Small intestine (tissue), 7 donors: Measurements from ENCODE around the gene DACH1. TPM values are rescaled to one million over a fixed set of nuclear protein-coding genes. Genes with fewer than 3 reads are reported as not detected.
A peak's percentile ranks its signal among the peaks of the same experiment; 100 is the strongest.

Source experiments
- DNase-seq, 2 donors: peaks; one replicate each; pipeline versions ENCODE4 v3.0.0 to v3.0.0-alpha.2; 2013
- FAIRE-seq: peaks from 2 replicates; lab custom pipeline; 2012; peaks lifted over from hg19 to GRCh38; lab: Jason Lieb, UNC
- H3K27ac ChIP-seq, 3 donors: one replicate each; pipeline ENCODE4 v1.5.1; 2013; ENCODE audit warnings: low read length in 2 of 3, mild to moderate bottlenecking in 2 of 3, control low read depth in 1 of 3, inconsistent platforms in 1 of 3, low read depth in 1 of 3, moderate library complexity in 1 of 3
- H3K27me3 ChIP-seq, 3 donors: one replicate each; pipeline ENCODE4 v1.6.1; 2013; ENCODE audit warnings: low read length in 3 of 3, inconsistent platforms in 1 of 3; ENCODE audit not compliant: control insufficient read depth in 3 of 3, insufficient read depth in 3 of 3
- H3K36me3 ChIP-seq, 3 donors: one replicate each; pipeline ENCODE4 v1.6.1; 2013; ENCODE audit warnings: low read length in 3 of 3, inconsistent platforms in 1 of 3, low read depth in 1 of 3, mild to moderate bottlenecking in 1 of 3, moderate library complexity in 1 of 3; ENCODE audit not compliant: control insufficient read depth in 3 of 3, insufficient read depth in 2 of 3
- H3K4me1 ChIP-seq, 3 donors: one replicate each; pipeline ENCODE4 v1.6.1; 2013; ENCODE audit warnings: low read length in 2 of 3, inconsistent platforms in 1 of 3, low read depth in 1 of 3, mild to moderate bottlenecking in 1 of 3, moderate library complexity in 1 of 3; ENCODE audit not compliant: control insufficient read depth in 3 of 3, insufficient read depth in 2 of 3
- H3K4me3 ChIP-seq, 3 donors: one replicate each; pipeline ENCODE4 v1.5.1; 2013; ENCODE audit warnings: low read length in 3 of 3, control low read depth in 1 of 3, inconsistent platforms in 1 of 3, low read depth in 1 of 3, mild to moderate bottlenecking in 1 of 3, moderate library complexity in 1 of 3
- H3K9me3 ChIP-seq, 2 donors: one replicate each; pipeline ENCODE4 v1.6.1; 2013; ENCODE audit warnings: low read depth in 1 of 2, low read length in 1 of 2; ENCODE audit not compliant: control insufficient read depth in 2 of 2, insufficient read depth in 1 of 2
- WGBS, 3 donors: extraction: QIAGEN DNeasy Blood & Tissue Kit; methylation state at CpG; one replicate each; pipeline ENCODE4 v1.1.7; 2013; 5-methylcytosine and 5-hydroxymethylcytosine counted together
- polyA plus RNA-seq, 4 donors: library from polyadenylated mRNA; stranded (reverse) in 3 of 4; unstranded in 1 of 4; fragments of 200-250 nt in 3 of 4; fragments of 120-200 nt in 1 of 4; gene quantifications; one replicate each; pipeline versions ENCODE4 v1.2.1 to v1.2.3, GENCODE V29; 2013
- donor health status: healthy with polysubstance abuse.
- donor health status: control.
- donor health status: control.
- donor health status: Bipolar disorder and iron deficiency.
- donor health status: healthy.

DACH1 gene
- polyA plus RNA-seq, 4 donors = 1.8 to 30.2 (median 4.3) TPM

GRCh38 chr13:71644579-71644978, 222.4 kb downstream of the DACH1 start:
- Histone ChIP-seq H3K4me3 (no peak overlapping the region), H3K27me3 (no peaks in the 10 kb centered on the region), H3K9me3 (no peaks in the 10 kb centered on the region), H3K27ac (no peak overlapping the region), H3K36me3 (peaks cover 0 to 3% (median 0%) of the 10 kb centered on the region in 3 donors), H3K4me1 (peaks cover 0 to 12% (median 6%) of the 10 kb centered on the region in 3 donors)
- WGBS, 3 donors = 57 to 70% (median 63%) methylated on average over 1 of the region's 1 CpG
- FAIRE-seq = no peak
- no peak for DNase-seq

GRCh38 chr13:71643448-71643860, 223.6 kb downstream of the DACH1 start:
- no peak overlapping the region for H3K4me3 ChIP-seq
- H3K4me1 ChIP-seq = peaks cover 0 to 12% (median 6%) of the 10 kb centered on the region in 3 donors
- 9 to 53% (median 34%) methylated on average over 4 of the region's 4 CpGs for WGBS, 3 donors
- FAIRE-seq (peak; percentile 19), DNase-seq (peak; percentile 75 to 81)
- H3K36me3 ChIP-seq = peaks cover 0 to 3% (median 0%) of the 10 kb centered on the region in 3 donors
- H3K9me3 ChIP-seq = no peaks in the 10 kb centered on the region
- peak overlapping the region in 1 of 3 donors; percentile 25 for H3K27ac ChIP-seq
- H3K27me3 ChIP-seq = no peaks in the 10 kb centered on the region

GRCh38 chr13:71638751-71639150, 228.3 kb downstream of the DACH1 start:
- no peak for FAIRE-seq
- WGBS, 3 donors = 14 to 52% (median 23%) methylated on average over 1 of the region's 1 CpG
- no peaks in the 10 kb centered on the region for H3K27me3 ChIP-seq
- no peak overlapping the region for H3K27ac ChIP-seq
- no peaks in the 10 kb centered on the region for H3K9me3 ChIP-seq
- H3K4me1 ChIP-seq = peaks cover 0 to 9% (median 2%) of the 10 kb centered on the region in 3 donors
- H3K4me3 ChIP-seq = no peak overlapping the region
- no peaks in the 10 kb centered on the region for H3K36me3 ChIP-seq
- DNase-seq = no peak

GRCh38 chr13:71634602-71635443, 232.2 kb downstream of the DACH1 start:
- 24 to 57% (median 51%) methylated on average over 2 of the region's 2 CpGs for WGBS, 3 donors
- FAIRE-seq (no peak), DNase-seq (no peak)
- no peak overlapping the region for H3K27ac ChIP-seq
- H3K27me3 ChIP-seq = no peaks in the 10 kb centered on the region
- H3K9me3 ChIP-seq = no peaks in the 10 kb centered on the region
- no peaks in the 10 kb centered on the region for H3K36me3 ChIP-seq
- no peak overlapping the region for H3K4me3 ChIP-seq
- H3K4me1 ChIP-seq = peaks cover 6 to 11% (median 7%) of the 10 kb centered on the region in 3 donors

- no peak overlapping the region for H3K27ac ChIP-seq
- H3K9me3 ChIP-seq = no peaks in the 10 kb centered on the region
- 68 to 82% (median 70%) methylated on average over 7 of the region's 7 CpGs for WGBS, 3 donors
- H3K27me3 ChIP-seq = no peaks in the 10 kb centered on the region
- no peak overlapping the region for H3K4me3 ChIP-seq
- H3K4me1 ChIP-seq = peaks cover 6 to 11% (median 7%) of the 10 kb centered on the region in 3 donors
- FAIRE-seq = no peak
- no peaks in the 10 kb centered on the region for H3K36me3 ChIP-seq
- peak; percentile 25 to 38 for DNase-seq
These were observed 232.8 kb downstream of the DACH1 start for GRCh38 chr13:71634182-71634581.

- H3K4me1 ChIP-seq = peaks cover 6 to 11% (median 7%) of the 10 kb centered on the region in 3 donors
- FAIRE-seq (no peak), DNase-seq (no peak)
- 90 to 96% (median 90%) methylated on average over 1 of the region's 1 CpG for WGBS, 3 donors
- no peak overlapping the region for H3K4me3 ChIP-seq
- no peak overlapping the region for H3K27ac ChIP-seq
- H3K9me3 ChIP-seq = no peaks in the 10 kb centered on the region
- H3K36me3 ChIP-seq = no peaks in the 10 kb centered on the region
- H3K27me3 ChIP-seq = no peaks in the 10 kb centered on the region
These were observed 234.3 kb downstream of the DACH1 start for GRCh38 chr13:71632721-71633120.

- 39 to 49% (median 48%) methylated on average over 3 of the region's 3 CpGs for WGBS, 3 donors
- H3K36me3 ChIP-seq = no peaks in the 10 kb centered on the region
- H3K9me3 ChIP-seq = no peaks in the 10 kb centered on the region
- H3K27me3 ChIP-seq = no peaks in the 10 kb centered on the region
- H3K27ac ChIP-seq = no peak overlapping the region
- no peak for FAIRE-seq
- DNase-seq = no peak
- H3K4me1 ChIP-seq = peaks cover 6 to 11% (median 7%) of the 10 kb centered on the region in 3 donors
- H3K4me3 ChIP-seq = no peak overlapping the region
These were observed 234.8 kb downstream of the DACH1 start for GRCh38 chr13:71632206-71632605.

- Histone ChIP-seq H3K4me1 (peaks cover 6 to 18% (median 11%) of the 10 kb centered on the region in 3 donors), H3K27ac (no peak overlapping the region), H3K36me3 (no peaks in the 10 kb centered on the region), H3K4me3 (no peak overlapping the region), H3K27me3 (no peaks in the 10 kb centered on the region), H3K9me3 (no peaks in the 10 kb centered on the region)
- FAIRE-seq (no peak), DNase-seq (no peak)
- 86 to 90% (median 88%) methylated on average over 3 of the region's 3 CpGs for WGBS, 3 donors
These were observed 237.8 kb downstream of the DACH1 start for GRCh38 chr13:71629167-71629566.
